HG03196 (cell line): ENCODE results near the gene JCHAIN.
"Not testable (repeated sequence)": the region's sequence is repeated elsewhere in the genome, so short reads cannot be mapped to it uniquely, and the experiment has no call there.

Source experiments
- ATAC-seq: cut with Tn5 transposase; IDR thresholded peaks from one replicate; pipeline ENCODE4 v1.9.1; 2021; ENCODE audit not compliant: unreplicated experiment

The JCHAIN gene

DNA sequence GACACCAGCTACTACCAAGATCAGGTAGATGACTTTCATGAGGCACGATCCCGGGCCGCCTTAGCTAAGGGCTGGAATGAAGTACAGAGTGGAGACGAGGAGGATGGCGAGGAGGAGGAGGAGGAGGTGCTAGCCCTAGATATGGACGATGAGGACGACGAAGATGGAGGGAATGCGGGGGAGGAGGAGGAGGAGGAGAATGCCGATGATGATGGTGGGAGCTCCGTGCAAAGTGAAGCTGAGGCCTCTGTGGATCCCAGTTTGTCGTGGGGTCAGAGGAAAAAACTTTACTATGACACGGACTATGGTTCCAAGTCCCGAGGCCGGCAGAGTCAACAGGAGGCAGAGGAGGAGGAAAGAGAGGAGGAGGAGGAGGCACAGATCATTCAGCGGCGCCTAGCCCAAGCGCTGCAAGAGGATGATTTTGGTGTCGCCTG is 22.5 kb upstream of the JCHAIN start:
- peak; percentile 1 for ATAC-seq

GRCh38 chr4:70687821-70688794 is 21.8 kb upstream of the JCHAIN start, which contains the start of gene UTP3:
Gene UTP3, plus strand, starts transcription at chr4:70688532. Its CDS starts 146 bp downstream, at chr4:70688678.
- ATAC-seq, result peak; percentile 96

GRCh38 chr4:70687392-70687791 is 21.1 kb upstream of the JCHAIN start:
- ATAC-seq, result no peak

DNA sequence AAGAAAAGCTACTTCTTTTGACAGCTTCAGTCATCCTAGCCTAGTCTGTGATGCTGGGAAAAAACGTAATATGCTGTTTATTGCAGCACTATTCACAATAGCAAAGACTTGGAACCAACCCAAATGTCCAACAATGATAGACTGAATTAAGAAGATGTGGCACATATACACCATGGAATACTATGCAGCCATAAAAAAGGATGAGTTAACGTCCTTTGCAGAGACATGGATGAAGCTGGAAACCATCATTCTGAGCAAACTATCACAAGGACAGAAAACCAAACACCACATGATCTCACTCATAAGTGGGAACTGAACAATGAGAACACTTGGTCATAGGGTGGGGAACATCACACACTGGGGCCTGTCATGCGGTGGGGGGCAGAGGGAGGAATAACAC is 15.8 kb upstream of the JCHAIN start:
- not testable (repeated sequence) for ATAC-seq

- no peak for ATAC-seq
Observed at GRCh38 chr4:70681704-70682103, 15.4 kb upstream of the JCHAIN start.

- ATAC-seq, result no peak
Observed at GRCh38 chr4:70680934-70681333, 14.6 kb upstream of the JCHAIN start.

DNA sequence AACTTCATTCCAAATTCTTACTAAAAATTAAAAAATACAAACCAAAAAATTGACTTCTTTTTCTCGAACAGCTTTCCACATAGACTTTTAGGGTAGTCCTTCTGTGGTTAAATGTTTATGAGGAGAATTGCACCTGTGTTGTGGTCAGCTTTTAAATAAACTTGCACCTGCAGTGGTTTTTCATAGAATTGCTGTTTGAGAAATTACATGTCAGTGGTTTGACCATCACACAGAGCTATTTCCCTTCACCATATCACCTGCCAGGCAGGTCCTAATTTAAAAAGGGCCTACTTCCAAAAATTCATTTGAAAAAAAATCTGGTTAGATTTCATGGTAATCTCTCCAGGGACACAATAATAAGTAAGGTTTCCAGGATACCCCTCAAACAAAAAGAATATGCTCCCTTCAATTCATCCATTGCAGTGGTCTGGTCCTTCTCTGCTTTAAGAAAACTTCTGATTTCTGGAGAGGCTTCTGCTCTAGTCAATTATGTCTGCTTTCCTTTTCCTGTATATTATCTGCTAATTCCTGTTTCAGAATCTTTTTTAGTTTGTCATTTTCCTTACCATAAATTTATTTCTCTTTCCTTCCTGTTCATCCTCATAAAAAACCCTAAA is 12.2 kb upstream of the JCHAIN start:
- peak; percentile 71 for ATAC-seq

GRCh38 chr4:70676554-70677090 is 10.3 kb upstream of the JCHAIN start:
- ATAC-seq, result no peak

DNA sequence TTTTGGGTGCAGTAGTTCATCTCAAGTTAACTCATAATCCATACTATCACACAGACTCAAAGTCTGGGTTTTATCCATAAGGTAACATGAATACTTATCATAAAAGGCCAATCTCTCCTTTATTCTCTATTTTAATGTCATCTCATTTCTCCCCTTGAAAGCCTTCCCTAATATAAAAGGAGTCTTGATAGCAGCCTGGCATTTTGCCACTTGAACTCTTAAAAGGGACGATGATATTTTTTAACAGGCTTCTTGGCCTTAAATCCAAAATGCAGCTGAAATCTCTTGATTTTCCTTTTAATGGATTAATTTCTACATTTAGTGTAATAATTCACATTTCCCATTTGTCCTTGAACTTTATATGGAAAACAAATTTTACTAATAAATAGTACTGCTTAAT is 8.4 kb upstream of the JCHAIN start:
- no peak for ATAC-seq

- no peak for ATAC-seq
Observed at GRCh38 chr4:70674191-70674590, 7.9 kb upstream of the JCHAIN start.

DNA sequence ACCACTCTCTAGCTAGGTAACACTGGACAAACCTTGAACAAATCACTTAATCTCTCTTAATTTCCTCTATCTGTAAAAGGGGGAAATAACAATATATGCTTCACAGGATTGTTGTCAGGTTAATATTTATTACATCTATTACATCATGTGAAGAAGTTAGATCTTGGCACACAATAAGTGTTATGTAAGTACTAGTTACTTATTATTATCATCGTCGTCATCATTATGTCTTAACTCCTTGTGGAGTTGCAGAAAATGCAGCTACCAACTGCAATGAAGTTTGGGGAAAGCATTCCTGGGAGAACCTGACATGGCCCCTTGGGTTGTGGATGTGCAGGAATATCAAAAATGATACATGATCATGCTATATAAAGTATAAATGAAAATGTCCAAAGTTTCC is 4.8 kb upstream of the JCHAIN start:
- no peak for ATAC-seq

DNA sequence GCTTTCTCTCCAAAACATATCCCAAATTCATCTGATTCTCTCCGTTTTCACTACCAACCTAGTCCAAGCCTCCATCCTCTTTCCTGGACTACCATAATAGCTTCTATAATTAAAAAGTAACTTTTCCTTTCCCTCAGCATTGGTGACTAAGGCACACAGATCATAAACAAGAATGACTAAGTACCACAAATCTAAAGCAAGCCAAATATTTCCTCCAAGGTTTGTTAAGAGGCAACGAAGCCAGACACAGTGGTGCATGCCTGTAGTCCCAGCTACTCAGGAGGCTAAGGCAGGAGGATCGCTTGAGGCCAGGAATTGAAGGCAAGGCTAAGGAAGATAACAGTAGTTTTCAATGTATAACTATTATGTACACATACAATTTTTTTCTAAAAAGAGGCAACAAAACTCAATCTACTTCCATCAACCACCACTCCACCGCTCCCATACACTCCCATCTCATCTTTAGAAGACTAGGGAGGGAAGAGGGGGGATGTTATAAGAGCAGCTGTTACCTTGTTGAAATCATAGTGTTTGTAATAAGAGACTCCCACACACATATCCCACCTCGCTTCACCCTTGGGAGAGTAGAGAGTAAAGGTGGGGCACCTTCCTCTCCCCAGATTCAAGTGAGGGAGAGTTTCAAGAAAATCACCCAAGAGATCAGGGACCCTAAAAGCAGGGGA is 4.2 kb upstream of the JCHAIN start:
- no peak for ATAC-seq

DNA sequence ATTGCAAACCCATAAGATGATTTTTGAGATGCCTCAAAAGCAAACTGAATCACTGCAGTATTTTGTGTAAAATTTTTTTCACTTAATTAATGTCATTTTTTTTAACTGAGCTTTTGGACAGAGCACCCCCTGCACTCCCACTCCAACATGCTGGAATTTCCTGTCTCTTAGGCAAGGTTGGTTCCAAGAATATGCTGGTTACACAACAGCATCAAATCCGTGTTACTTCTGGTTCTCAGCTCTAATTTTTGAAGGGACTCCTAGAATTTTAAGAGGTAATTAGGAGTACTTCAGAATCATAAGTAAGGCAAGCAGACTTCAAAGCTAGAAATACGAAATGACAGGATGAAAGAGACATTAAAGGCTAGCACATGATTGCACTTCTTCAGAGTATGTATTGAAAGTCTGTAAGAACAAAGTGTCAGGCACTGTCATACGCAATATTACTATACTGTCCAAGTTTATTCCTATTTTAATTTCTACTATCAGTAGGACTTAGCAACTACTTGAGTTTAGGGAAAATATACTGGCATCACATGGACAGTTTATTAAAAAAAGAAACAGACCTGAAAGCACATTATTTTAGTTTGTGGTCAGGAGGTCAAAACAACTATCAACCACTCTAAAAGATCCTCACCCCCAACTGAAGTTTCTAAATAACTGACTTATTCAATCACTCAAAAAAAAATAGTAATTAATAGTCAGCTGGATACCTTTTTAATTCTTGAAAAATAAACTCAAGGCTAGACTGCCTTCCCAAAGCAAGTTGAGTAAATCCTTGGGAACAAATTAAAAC is 1.6 kb upstream of the JCHAIN start:
- ATAC-seq, result no peak

DNA sequence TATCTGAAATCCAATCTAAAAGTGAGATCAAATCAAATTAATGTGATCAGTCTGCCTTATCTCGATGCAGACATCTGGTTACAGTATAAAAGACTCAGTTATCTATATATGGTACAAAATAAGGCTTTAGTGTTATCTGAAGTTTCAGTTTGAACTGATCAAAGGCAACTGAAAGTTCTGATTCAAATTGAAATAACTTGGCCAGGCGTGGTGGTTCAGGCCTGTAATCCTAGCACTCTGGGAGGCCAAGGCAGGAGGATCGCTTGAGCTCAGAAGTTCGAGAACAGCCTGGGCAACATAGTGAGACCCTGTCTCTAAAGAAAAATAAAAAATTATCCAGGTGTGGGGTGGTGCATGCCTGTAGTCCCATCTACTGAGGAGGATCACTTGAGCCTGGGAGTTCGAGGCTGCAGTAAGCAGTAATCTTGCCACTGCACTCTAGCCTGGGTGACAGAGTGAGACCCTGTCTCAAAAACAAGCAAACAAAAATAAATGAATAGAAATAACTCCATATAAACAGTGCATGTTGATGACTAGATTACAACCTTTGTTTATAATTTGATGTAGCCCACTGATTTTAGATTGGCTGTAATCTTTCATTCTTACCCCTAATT is 4.9 kb downstream of the JCHAIN start:
- peak; percentile 72 for ATAC-seq

DNA sequence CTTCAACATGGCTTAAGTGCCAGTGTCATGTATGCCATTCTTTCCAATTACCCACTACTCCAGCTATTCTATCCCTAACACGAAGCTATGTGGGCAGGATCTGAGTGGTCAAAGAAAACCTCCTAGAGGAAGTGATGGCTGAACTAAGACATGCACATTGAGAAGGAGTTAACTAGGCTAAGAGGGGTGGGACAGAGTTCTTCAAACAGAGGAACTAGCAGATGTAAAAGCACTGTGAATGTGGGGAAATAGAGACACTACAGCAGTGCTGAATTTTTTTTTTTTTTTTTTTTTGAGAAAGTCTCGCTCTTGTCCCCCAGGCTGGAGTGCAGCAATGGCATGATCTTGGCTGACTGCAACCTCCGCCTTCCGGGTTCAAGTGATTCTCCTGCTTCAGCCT is 6.2 kb downstream of the JCHAIN start:
- no peak for ATAC-seq

DNA sequence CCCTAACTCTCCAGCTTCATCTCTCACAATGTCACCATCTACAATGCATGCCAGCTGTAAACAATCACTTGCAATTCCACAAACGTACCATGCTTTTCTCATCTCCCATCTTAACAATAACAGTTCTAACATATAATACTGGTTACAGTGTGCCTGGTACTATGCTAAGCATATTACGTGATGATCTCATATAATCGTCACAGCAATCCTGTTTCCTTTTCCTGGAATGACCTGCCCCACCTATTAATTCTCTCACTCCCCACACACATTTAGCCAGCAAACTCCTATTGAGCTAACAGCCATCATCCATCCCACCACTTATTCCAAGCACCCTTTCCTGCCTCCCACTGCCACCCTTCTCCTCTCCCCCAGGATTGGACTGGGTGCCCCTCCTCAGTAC is 7.9 kb downstream of the JCHAIN start:
- ATAC-seq, result no peak

DNA sequence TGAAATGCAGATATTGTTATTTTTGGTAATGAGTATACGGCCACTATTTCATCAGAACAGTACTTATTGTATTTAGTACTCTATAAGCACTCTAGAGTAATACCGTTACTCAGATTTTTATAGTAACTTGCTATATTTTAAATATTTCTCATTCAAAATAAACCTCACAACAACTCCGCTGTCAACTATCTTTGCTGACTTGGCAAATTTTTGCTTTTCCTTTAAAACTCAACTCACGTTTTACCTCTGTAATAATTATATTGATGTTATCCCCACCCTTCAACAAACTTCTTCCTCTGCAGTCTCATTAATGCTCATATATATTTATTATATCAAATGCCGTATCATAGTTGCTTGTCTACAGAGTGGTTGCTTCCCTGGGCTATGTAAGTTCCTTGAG is 9.0 kb downstream of the JCHAIN start:
- no peak for ATAC-seq

DNA sequence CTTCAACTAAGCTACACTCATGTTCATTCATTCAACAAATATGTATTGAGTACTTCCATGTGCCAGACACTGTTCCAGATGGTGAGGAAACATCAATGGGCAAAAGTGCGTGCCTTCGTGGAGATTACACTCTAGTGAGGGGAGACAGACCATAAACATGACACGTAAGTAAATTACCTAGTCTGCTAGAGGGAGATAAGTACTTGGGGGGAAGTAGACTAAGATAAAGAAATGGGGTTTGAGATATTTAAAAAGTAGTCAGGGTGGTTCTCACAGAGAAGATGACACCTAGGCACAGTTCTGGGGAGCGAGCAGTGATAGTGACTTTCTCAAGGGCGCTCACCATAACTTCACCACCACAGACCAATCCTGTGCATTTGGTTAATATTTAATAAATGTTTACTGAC is 11.7 kb downstream of the JCHAIN start:
- no peak for ATAC-seq

GRCh38 chr4:70651864-70652506 is 14.3 kb downstream of the JCHAIN start:
- no peak for ATAC-seq

DNA sequence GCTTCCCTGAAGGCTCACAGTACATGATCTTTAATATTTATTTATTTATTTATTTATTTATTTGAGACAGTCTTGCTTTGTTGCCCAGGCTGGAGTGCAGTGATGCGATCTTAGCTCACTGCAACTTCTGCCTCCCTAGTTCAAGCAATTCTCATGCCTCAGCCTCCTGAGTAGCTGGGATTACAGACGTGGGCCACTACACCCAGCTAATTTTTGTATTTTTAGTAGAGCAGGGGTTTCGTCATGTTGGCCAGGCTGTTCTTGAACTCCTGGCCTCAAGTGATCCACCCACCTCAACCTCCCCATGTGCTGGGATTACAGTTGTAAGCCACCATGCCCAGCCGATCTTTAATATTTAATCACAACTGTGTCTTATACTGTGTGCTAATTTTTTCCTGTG is 15.6 kb downstream of the JCHAIN start:
- not testable (repeated sequence) for ATAC-seq
